Lower leg skin (tissue), 4 donors: Measurements from ENCODE around the gene SLC8A1. TPM values are rescaled to one million over a fixed set of nuclear protein-coding genes. Genes with fewer than 3 reads are reported as not detected.

Source experiments
- DNase-seq, 2 donors: peaks; one replicate each; pipeline ENCODE4 v3.0.0-alpha.2; 2019; ENCODE audit warnings: low spot score in 2 of 2
- H3K4me3 ChIP-seq: fragments of 200-600 bp; sonication (generic); 2 replicates; pipeline ENCODE4 v1.5.1; 2017; ENCODE audit warnings: mild to moderate bottlenecking, low read depth; ENCODE audit not compliant: poor library complexity, severe bottlenecking
- CTCF ChIP-seq, 3 donors: fragments of 450-650 bp; IDR thresholded peaks; one replicate each; pipeline ENCODE4 v1.5.1; 2016; ENCODE audit warnings: antibody characterized with exemption in 3 of 3, mild to moderate bottlenecking in 3 of 3, moderate library complexity in 2 of 3
- POLR2A ChIP-seq, 2 donors: fragments of 450-650 bp; IDR thresholded peaks; one replicate each; pipeline ENCODE4 v1.6.1; 2016 to 2017; ENCODE audit warnings: antibody characterized with exemption in 2 of 2, mild to moderate bottlenecking in 1 of 2, moderate library complexity in 1 of 2
- WGBS, 2 donors: methylation state at CpG; one replicate each; pipeline ENCODE4 v1.1.5; 2018; 5-methylcytosine and 5-hydroxymethylcytosine counted together
- intact Hi-C: fragments of 100-400 bp; cut with DNase I; formaldehyde crosslinking; loops from one replicate; pipeline ENCODE4 v1.15.0; 2023; ENCODE audit warnings: low total_unique reads
- total RNA-seq, 4 donors: library from RNA; depleted of rRNA; stranded (reverse); fragments of >200 nt; gene quantifications; one replicate each; pipeline ENCODE4 v1.1.0, GENCODE V29; 2016

Gene SLC8A1
- total RNA-seq, 4 donors from 2014 or later, result 7.5 to 21.2 (median 13.0) TPM

DNA sequence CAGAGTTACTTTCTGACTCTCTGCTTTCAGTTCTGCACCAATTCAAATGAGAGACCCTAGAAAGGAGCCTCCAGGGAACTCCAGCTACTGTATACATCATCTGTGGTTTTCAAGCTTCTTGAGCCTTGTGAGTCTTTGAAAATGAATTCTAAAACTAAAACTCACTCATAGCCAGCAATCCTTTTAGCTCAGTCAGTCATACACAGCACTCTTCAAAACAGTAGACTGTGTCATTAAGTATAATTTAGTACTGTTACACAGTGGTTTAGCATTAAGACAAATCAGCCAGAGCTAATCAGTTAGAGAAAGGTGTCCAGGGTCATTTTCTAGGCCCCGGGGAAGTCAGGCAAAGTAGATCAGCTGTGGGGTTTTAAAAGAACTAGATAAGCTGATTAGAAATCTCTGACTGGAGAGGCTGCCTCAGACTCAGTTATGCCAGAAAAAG lies 350.7 kb downstream of the SLC8A1 start:
- H3K4me3 ChIP-seq, result no peak overlapping the region
- 15 to 48% methylated on average over 1 of the region's 1 CpG for WGBS, 2 donors
- TF ChIP-seq CTCF (IDR thresholded peaks at IDR 0.05) (no peak), POLR2A (IDR thresholded peaks at IDR 0.05) (no peak)
- no peak for DNase-seq
- intact Hi-C loops, result no loop called here

DNA sequence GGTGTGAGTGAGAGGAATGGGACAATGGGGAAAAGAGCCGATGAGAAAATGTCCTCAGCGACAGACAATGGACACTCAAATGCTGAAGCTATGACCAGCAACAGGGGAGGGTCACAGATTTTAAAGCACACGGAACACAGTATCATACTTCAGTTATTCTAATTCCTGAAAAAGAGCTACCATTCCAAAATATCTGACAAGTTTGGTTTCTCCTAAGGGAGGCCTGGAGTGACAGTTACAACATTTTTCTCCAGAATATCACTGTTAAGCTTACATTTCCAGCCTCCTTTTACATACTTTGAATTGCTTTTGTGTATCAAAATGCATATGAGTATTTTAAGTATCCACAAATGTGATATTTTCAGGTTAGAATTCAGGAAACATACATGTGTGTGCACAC lies 351.2 kb downstream of the SLC8A1 start:
- intact Hi-C loops, result no loop called here
- DNase-seq, result no peak
- TF ChIP-seq POLR2A (IDR thresholded peaks at IDR 0.05) (no peak), CTCF (IDR thresholded peaks at IDR 0.05) (no peak)
- 89 to 90% methylated on average over 3 of the region's 3 CpGs for WGBS, 2 donors
- no peak overlapping the region for H3K4me3 ChIP-seq

GRCh38 chr2:40098786-40099470 lies 353.0 kb downstream of the SLC8A1 start:
- no peak for TF ChIP-seq POLR2A (IDR thresholded peaks at IDR 0.05)
- no peak for TF ChIP-seq CTCF (IDR thresholded peaks at IDR 0.05)
- no peak for DNase-seq
- intact Hi-C loops, result no loop called here
- 94 to 96% methylated on average over 9 of the region's 9 CpGs for WGBS, 2 donors
- no peak overlapping the region for H3K4me3 ChIP-seq

DNA sequence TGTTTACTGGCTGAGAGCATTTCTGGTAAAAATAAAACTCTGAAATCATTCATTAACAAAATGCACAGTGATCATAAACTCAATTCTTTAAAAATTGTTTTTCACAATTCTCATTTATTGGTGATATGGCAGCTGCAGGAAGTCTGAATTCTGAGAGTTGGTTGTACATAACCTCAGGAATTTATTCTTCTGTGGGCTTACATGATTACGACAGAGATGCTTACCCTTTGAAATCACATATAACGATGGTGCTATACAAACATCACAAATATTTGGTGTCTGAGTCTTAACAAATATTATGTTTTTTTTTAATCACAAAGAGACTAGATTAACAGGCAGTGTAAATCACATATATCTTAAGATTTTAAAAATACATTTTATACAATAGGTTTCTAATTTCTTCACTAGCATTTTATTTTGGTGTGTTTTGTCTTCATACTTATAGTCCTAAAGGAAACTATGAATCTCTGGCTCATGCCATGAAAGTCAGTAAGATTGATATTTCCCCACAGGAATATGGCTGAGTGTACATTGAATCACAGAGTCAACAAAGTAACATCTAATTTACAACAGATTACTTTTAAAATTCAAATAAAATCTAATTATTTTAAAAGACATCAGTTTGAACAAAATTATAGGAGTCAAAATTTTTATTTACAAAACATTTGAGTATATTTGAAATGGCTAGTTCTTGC lies 354.1 kb downstream of the SLC8A1 start:
- intact Hi-C loops, result no loop called here

DNA sequence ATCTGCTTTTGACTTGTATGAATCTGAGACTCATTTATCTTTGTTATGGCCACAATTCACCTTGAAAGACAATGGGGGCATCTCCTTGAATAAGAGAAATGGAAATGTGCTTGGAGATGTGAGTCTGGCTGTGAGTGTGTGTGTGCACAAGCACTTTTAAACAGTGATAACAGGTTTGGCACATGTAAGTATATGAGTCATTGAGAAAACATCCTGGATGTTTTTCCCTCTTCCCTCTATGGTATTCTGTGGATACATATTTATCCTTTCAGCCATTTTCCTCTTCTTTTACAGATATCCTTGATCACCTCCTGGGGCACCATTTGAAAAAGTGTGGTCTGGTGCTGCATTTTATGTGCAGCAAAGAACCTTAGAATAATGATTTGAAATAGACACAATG lies 355.5 kb downstream of the SLC8A1 start:
- H3K4me3 ChIP-seq, result no peak overlapping the region
- DNase-seq, result no peak
- intact Hi-C loops, result no loop called here
- no peak for TF ChIP-seq CTCF (IDR thresholded peaks at IDR 0.05)
- TF ChIP-seq POLR2A (IDR thresholded peaks at IDR 0.05), result no peak

More for the DNA sequence above, 354.1 kb downstream of the SLC8A1 start:
- no peak for TF ChIP-seq CTCF (IDR thresholded peaks at IDR 0.05)
- TF ChIP-seq POLR2A (IDR thresholded peaks at IDR 0.05), result no peak
- 74 to 81% methylated on average over 2 of the region's 2 CpGs for WGBS, 2 donors
- no peak for DNase-seq
- H3K4me3 ChIP-seq, result no peak overlapping the region
